Parathyroid adenoma (tissue), 2 donors: ENCODE results near the gene TMEM63A.

Source experiments
- H2AFZ ChIP-seq: fragments of 300-600 bp; sonication (generic); one replicate; pipeline ENCODE4 v1.7.0; 2017; ENCODE audit warnings: antibody characterized with exemption, mild to moderate bottlenecking
- H3K27ac ChIP-seq: fragments of 300-600 bp; sonication (generic); one replicate; pipeline ENCODE4 v1.7.0; 2017
- H3K27me3 ChIP-seq: fragments of 300-600 bp; sonication (generic); one replicate; pipeline ENCODE4 v1.7.0; 2017; ENCODE audit warnings: low read length; ENCODE audit not compliant: control insufficient read depth, insufficient read depth
- H3K36me3 ChIP-seq: fragments of 300-600 bp; sonication (generic); one replicate; pipeline ENCODE4 v1.7.0; 2017; ENCODE audit warnings: low read length; ENCODE audit not compliant: control insufficient read depth, insufficient read depth
- H3K4me1 ChIP-seq: fragments of 300-600 bp; sonication (generic); one replicate; pipeline ENCODE4 v1.7.0; 2017; ENCODE audit warnings: control low read depth
- H3K4me2 ChIP-seq: fragments of 300-600 bp; sonication (generic); one replicate; pipeline ENCODE4 v1.7.0; 2017; ENCODE audit warnings: low read length
- H3K4me3 ChIP-seq: fragments of 300-600 bp; sonication (generic); one replicate; pipeline ENCODE4 v1.7.0; 2017; ENCODE audit warnings: low read depth, low read length
- H3K79me2 ChIP-seq: fragments of 300-600 bp; sonication (generic); one replicate; pipeline ENCODE4 v1.7.0; 2017; ENCODE audit warnings: control low read depth
- H3K9ac ChIP-seq: fragments of 300-600 bp; sonication (generic); one replicate; pipeline ENCODE4 v1.7.0; 2017; ENCODE audit warnings: mild to moderate bottlenecking
- H3K9me3 ChIP-seq: fragments of 300-600 bp; sonication (generic); one replicate; pipeline ENCODE4 v1.7.0; 2017; ENCODE audit warnings: low read length; ENCODE audit not compliant: control insufficient read depth
- CTCF ChIP-seq: fragments of 300-600 bp; sonication (generic); IDR thresholded peaks from one replicate; pipeline ENCODE4 v1.7.0; 2017; ENCODE audit warnings: antibody characterized with exemption, mild to moderate bottlenecking
- donor health status: primary hyperparathyroidism.

The TMEM63A gene

GRCh38 chr1:225885336-225885735 is 3.2 kb upstream of the TMEM63A start:
- Histone ChIP-seq H3K4me3 (no peak overlapping the region), H3K9me3 (no peaks in the 10 kb centered on the region), H3K9ac (no peak overlapping the region), H3K79me2 (no peaks in the 10 kb centered on the region), H3K27ac (no peak overlapping the region), H3K27me3 (no peaks in the 10 kb centered on the region), H3K4me1 (peaks cover 5% of the 10 kb centered on the region), H2AFZ (no peak overlapping the region), H3K36me3 (no peaks in the 10 kb centered on the region), H3K4me2 (no peak overlapping the region)
- TF ChIP-seq CTCF = no peak

- H3K27ac ChIP-seq = no peak overlapping the region
- peaks cover 5% of the 10 kb centered on the region for H3K4me1 ChIP-seq
- no peaks in the 10 kb centered on the region for H3K79me2 ChIP-seq
- H3K4me3 ChIP-seq = no peak overlapping the region
- H3K9me3 ChIP-seq = no peaks in the 10 kb centered on the region
- no peak overlapping the region for H2AFZ ChIP-seq
- TF ChIP-seq CTCF = no peak
- H3K27me3 ChIP-seq = no peaks in the 10 kb centered on the region
- H3K36me3 ChIP-seq = no peaks in the 10 kb centered on the region
- H3K9ac ChIP-seq = no peak overlapping the region
- H3K4me2 ChIP-seq = peak overlapping the region; percentile 99
These were observed 1.6 kb upstream of the TMEM63A start for GRCh38 chr1:225883616-225884265.

- H3K9me3 ChIP-seq = no peaks in the 10 kb centered on the region
- peaks cover 5% of the 10 kb centered on the region for H3K4me1 ChIP-seq
- no peak for TF ChIP-seq CTCF
- H2AFZ ChIP-seq = peak overlapping the region; percentile 85
- no peaks in the 10 kb centered on the region for H3K36me3 ChIP-seq
- H3K27me3 ChIP-seq = no peaks in the 10 kb centered on the region
- no peak overlapping the region for H3K9ac ChIP-seq
- no peaks in the 10 kb centered on the region for H3K79me2 ChIP-seq
- no peak overlapping the region for H3K27ac ChIP-seq
- H3K4me2 ChIP-seq = peak overlapping the region; percentile 99
- H3K4me3 ChIP-seq = peak overlapping the region; percentile 98
These were observed 775 bp upstream of the TMEM63A start for GRCh38 chr1:225882694-225883615.

GRCh38 chr1:225881081-225881958 is 860 bp downstream of the TMEM63A start:
- peak overlapping the region; percentile 98 for H3K4me3 ChIP-seq
- H3K4me2 ChIP-seq = peak overlapping the region; percentile 99
- peak overlapping the region; percentile 85 for H2AFZ ChIP-seq
- H3K36me3 ChIP-seq = no peaks in the 10 kb centered on the region
- peaks cover 5% of the 10 kb centered on the region for H3K4me1 ChIP-seq
- H3K27me3 ChIP-seq = no peaks in the 10 kb centered on the region
- H3K79me2 ChIP-seq = no peaks in the 10 kb centered on the region
- H3K9ac ChIP-seq = no peak overlapping the region
- H3K9me3 ChIP-seq = no peaks in the 10 kb centered on the region
- H3K27ac ChIP-seq = peak overlapping the region; percentile 67
- no peak for TF ChIP-seq CTCF
